ENCODE results near the gene CNTNAP2. TPM values are rescaled to one million over a fixed set of nuclear protein-coding genes. Genes with fewer than 3 reads are reported as not detected.

The CNTNAP2 gene
- total and polyA plus RNA-seq, 2 of the 8 experiments (the other 6 are each of a cell fraction or from before 2014, with no cell fraction given), result 27.9 to 71.0 TPM

GRCh38 chr7:148456351-148456750 lies 2339.8 kb downstream of the CNTNAP2 start:
- no peaks in the 10 kb centered on the region for H3K4me1 ChIP-seq (replicated peaks in 1 of 4; ENCODE audit: control insufficient read depth in 3 of 4, insufficient read depth in 4 of 4, low read length in 3 of 4)
- H2AK5ac ChIP-seq (ENCODE audit: low read depth, low read length), result no peak overlapping the region
- no peak overlapping the region for H3K18ac ChIP-seq (ENCODE audit: extremely low read depth, low read length)
- no peak overlapping the region for H3K27ac ChIP-seq (ENCODE audit: low read depth, low read length)
- no peak overlapping the region for H3K4me3 ChIP-seq (ENCODE audit: extremely low read depth in 1 of 4, insufficient read depth in 2 of 4, low read depth in 3 of 4, low read length in 4 of 4)
- no peak overlapping the region for H2BK5ac ChIP-seq (ENCODE audit: low read depth, low read length)
- ChIA-PET CTCF (ENCODE audit: partially characterized antibody) (interaction anchor here (1.0 to 2.1 kb wide), 5 partner anchors 16 to 194 kb away, joined by 3 to 6 read pairs (median 3); no protein-coding TSS in a partner anchor), POLR2A (ENCODE audit: partially characterized antibody) (interaction anchor here (0.6 kb wide), 2 partner anchors 255 to 727 kb away, joined by 3 read pairs; no protein-coding TSS in a partner anchor)
- H3K9me3 ChIP-seq (ENCODE audit: insufficient read depth in 2 of 2, low read depth in 1 of 2, low read length in 1 of 2), result no peaks in the 10 kb centered on the region
- H3K79me2 ChIP-seq (ENCODE audit: control insufficient read depth in 1 of 2, insufficient read depth in 2 of 2, low read length in 2 of 2), result no peaks in the 10 kb centered on the region
- no peak for DNase-seq (ENCODE audit: low read depth in 1 of 2, low spot score in 2 of 2)
- H2BK120ac ChIP-seq (replicated peaks; ENCODE audit: low read depth, low read length), result no peak overlapping the region
- no peak overlapping the region for H3K14ac ChIP-seq (ENCODE audit: insufficient read length)
- no peaks in the 10 kb centered on the region for H4K20me1 ChIP-seq (replicated peaks in 1 of 2; ENCODE audit: control insufficient read depth in 1 of 2, insufficient read depth in 2 of 2, low read length in 2 of 2)
- H4K8ac ChIP-seq (ENCODE audit: extremely low read depth, insufficient read depth, low read length), result no peak overlapping the region
- no peak overlapping the region for H3K9ac ChIP-seq (replicated peaks in 1 of 4; ENCODE audit: extremely low read depth in 1 of 4, low read depth in 3 of 4, low read length in 3 of 4)
- no peak overlapping the region for H4K5ac ChIP-seq (ENCODE audit: insufficient read length, low read depth, low read length)
- H2BK15ac ChIP-seq (ENCODE audit: low read length), result no peak overlapping the region
- H3K56ac ChIP-seq (replicated peaks; ENCODE audit: insufficient read length, low read depth, low read length), result no peak overlapping the region
- H3K4ac ChIP-seq (replicated peaks; ENCODE audit: insufficient read length, low read depth, low read length), result no peak overlapping the region
- no peak for FAIRE-seq
- H3K23ac ChIP-seq (ENCODE audit: insufficient read length), result no peak overlapping the region
- no peak overlapping the region for H4K91ac ChIP-seq (replicated peaks; ENCODE audit: insufficient read length, low read length)
- H2BK20ac ChIP-seq (ENCODE audit: low read length), result no peak overlapping the region
- 89% methylated on average over 8 of the region's 8 CpGs; no CpG with 5 or more reads in 1 of the 2 experiments for WGBS, 2 experiments (ENCODE audit: extremely low coverage in 1 of 2, insufficient coverage in 1 of 2, insufficient read length in 1 of 2, insufficient replicate concordance in 2 of 2, low coverage in 1 of 2, low lambda C conversion rate in 2 of 2, missing lambda C conversion rate in 1 of 2)
- H3K79me1 ChIP-seq (ENCODE audit: low read depth, low read length), result no peaks in the 10 kb centered on the region
- no peaks in the 10 kb centered on the region for H3K36me3 ChIP-seq (ENCODE audit: control insufficient read depth in 2 of 4, insufficient read depth in 4 of 4, low read length in 3 of 4)
- no peaks in the 10 kb centered on the region for H3K23me2 ChIP-seq (ENCODE audit: low read depth, low read length)
- no peak overlapping the region for H2AFZ ChIP-seq (ENCODE audit: low read length)
- no peak overlapping the region for H2BK12ac ChIP-seq (ENCODE audit: low read depth, low read length)
- H3K4me2 ChIP-seq (ENCODE audit: insufficient read depth in 1 of 2, low read depth in 2 of 2, low read length in 2 of 2), result no peak overlapping the region
- H3K27me3 ChIP-seq (replicated peaks in 1 of 4; ENCODE audit: control insufficient read depth in 3 of 4, extremely low read depth in 1 of 4, insufficient read depth in 3 of 4, low read length in 3 of 4), result no peaks in the 10 kb centered on the region
- TF ChIP-seq SP4 (IDR thresholded peaks at IDR 0.05; ENCODE audit: low read length) (no peak), JUN (IDR thresholded peaks at IDR 0.05; ENCODE audit: low read depth, low read length) (no peak), KDM1A (IDR thresholded peaks at IDR 0.05; ENCODE audit: borderline replicate concordance, low read length) (no peak), NRF1 (IDR thresholded peaks at IDR 0.05; ENCODE audit: low read depth, low read length) (no peak), CHD2 (IDR thresholded peaks at IDR 0.05; ENCODE audit: low read length) (no peak), ZNF274 (IDR thresholded peaks at IDR 0.05; ENCODE audit: borderline replicate concordance, extremely low read depth, low read length) (no peak), ATF2 (IDR thresholded peaks at IDR 0.05; ENCODE audit: low read length) (no peak), ATF3 (IDR thresholded peaks at IDR 0.05; ENCODE audit: insufficient read depth, low read depth, low read length) (no peak), EZH2 (IDR thresholded peaks at IDR 0.05; ENCODE audit: low read depth, low read length, severe bottlenecking) (no peak), RXRA (IDR thresholded peaks at IDR 0.05; ENCODE audit: insufficient read depth, low read depth, low read length) (no peak), USF2 (IDR thresholded peaks at IDR 0.05; ENCODE audit: low read length) (no peak)
